Spleen (tissue), 3 donors: ENCODE measurements around the gene KRT16.

Experiments
- POLR2A ChIP-seq, 3 donors: fragments of 450-650 bp; IDR thresholded peaks; one replicate each; pipeline ENCODE4 v1.5.1; 2017; ENCODE audit warnings: antibody characterized with exemption in 3 of 3, mild to moderate bottlenecking in 1 of 3
- POLR2AphosphoS5 ChIP-seq, 3 donors: sonication (generic); formaldehyde crosslinking; IDR thresholded peaks; one replicate each; pipeline ENCODE4 v1.5.1; 2017; ENCODE audit warnings: antibody characterized with exemption in 3 of 3

DNA sequence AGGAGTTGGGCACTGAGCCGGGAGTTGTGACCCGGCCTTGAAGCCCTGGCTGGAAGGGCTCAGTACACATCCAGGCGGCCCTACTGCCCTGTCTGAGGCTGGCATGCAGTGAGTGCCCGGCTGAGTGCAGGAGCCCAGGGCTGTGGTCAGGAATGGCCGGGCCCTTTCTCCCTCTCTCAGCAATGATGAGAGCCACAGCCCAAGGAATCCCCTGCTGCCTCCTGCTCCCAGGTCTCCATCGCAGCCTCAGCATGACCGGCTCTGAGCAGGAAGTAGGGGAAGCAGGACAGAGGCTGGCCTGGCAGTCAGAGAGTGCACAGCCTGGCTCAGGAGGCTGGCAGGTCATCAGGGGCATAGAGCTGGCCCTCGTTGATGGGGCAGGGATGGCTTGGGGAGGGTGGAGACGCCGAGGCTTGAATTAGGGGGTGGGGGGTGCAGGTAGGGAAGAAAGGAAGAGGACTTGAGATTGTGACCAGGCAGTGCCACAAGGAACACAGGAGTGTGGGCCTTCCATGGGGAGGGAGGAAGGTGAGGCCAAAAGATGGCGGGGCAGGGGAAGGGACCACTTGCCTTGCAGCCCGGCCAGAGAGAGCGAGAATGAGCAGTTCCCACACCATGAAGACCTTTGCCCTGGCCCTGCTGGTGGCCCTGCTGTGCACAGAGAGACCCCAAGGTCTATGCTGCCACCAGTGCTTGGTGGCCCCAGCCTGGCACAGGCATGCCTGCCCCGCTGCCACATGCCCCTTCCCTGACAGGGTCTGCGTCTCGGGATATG is 43.9 kb upstream of the KRT16 start:
- no peak for TF ChIP-seq POLR2A (IDR thresholded peaks at IDR 0.05)
- TF ChIP-seq POLR2AphosphoS5 (IDR thresholded peaks at IDR 0.05): no peak
